ENCODE results near the gene PTEN. TPM values are rescaled to one million over a fixed set of nuclear protein-coding genes. Genes with fewer than 3 reads are reported as not detected.

PTEN gene
- total and polyA plus RNA-seq, 2 donors (not counting 3 experiments of a cell fraction or from before 2014, with no cell fraction given) = 8.0 to 76.9 TPM

GRCh38 chr10:87887548-87888289 is 24.3 kb downstream of the PTEN start:
- Histone ChIP-seq H3K79me2 (ENCODE audit: control insufficient read depth, insufficient read depth, low read length) (peaks cover 65% of the 10 kb centered on the region), H3K4me2 (ENCODE audit: insufficient read depth, low read length) (no peak overlapping the region), H3K9ac (replicated peaks; ENCODE audit: extremely low read depth, insufficient read depth, low read length) (no peak overlapping the region), H3K9me1 (replicated peaks; ENCODE audit: control insufficient read depth, extremely low read depth, insufficient read depth, low read length) (no peaks in the 10 kb centered on the region), H3K36me3 (ENCODE audit: control insufficient read depth in 2 of 2, extremely low read depth in 1 of 2, insufficient read depth in 2 of 2, low read length in 2 of 2) (peaks cover 0 to 3% of the 10 kb centered on the region in 2 experiments), H3K4me1 (ENCODE audit: control insufficient read depth, extremely low read depth, insufficient read depth, low read length) (no peaks in the 10 kb centered on the region), H4K20me1 (replicated peaks; ENCODE audit: control insufficient read depth, extremely low read depth, insufficient read depth, low read length) (peaks cover 8% of the 10 kb centered on the region), H3K27me3 (ENCODE audit: control insufficient read depth in 2 of 2, insufficient read depth in 2 of 2, low read length in 2 of 2) (no peaks in the 10 kb centered on the region), H3K4me3 (replicated peaks in 1 of 3; ENCODE audit: insufficient read depth in 1 of 3, low read depth in 1 of 3, low read length in 3 of 3) (no peak overlapping the region), H2AFZ (ENCODE audit: low read depth, low read length) (no peak overlapping the region), H3K9me3 (replicated peaks; ENCODE audit: control insufficient read depth, insufficient read depth, low read length) (no peaks in the 10 kb centered on the region), H3K27ac (ENCODE audit: insufficient read depth, low read depth, low read length) (no peak overlapping the region)
- DNase-seq (ENCODE audit: low read depth, low spot score) = no peak
- no TSS peak for BruUV-seq (replicated peaks)
- TF ChIP-seq GATA2 (IDR thresholded peaks at IDR 0.05; ENCODE audit: insufficient read depth, insufficient read length, low read depth, low read length) (no peak), POLR2AphosphoS5 (IDR thresholded peaks at IDR 0.05; ENCODE audit: insufficient read depth, low read depth, low read length) (no peak), EZH2 (IDR thresholded peaks at IDR 0.05; ENCODE audit: borderline replicate concordance, low read depth, low read length, severe bottlenecking) (no peak), FOS (IDR thresholded peaks at IDR 0.05; ENCODE audit: borderline replicate concordance, insufficient read depth, low read length) (no peak), MAX (IDR thresholded peaks at IDR 0.05; ENCODE audit: insufficient read depth, insufficient read length) (no peak), MYC (IDR thresholded peaks at IDR 0.05; ENCODE audit: low read depth, low read length) (no peak), POLR2A (IDR thresholded peaks at IDR 0.05; ENCODE audit: low read depth, low read length) (no peak), CTCF (IDR thresholded peaks at IDR 0.05; ENCODE audit: extremely low read depth in 1 of 2, insufficient read depth in 1 of 2, low read depth in 1 of 2, low read length in 2 of 2) (no peak), JUN (IDR thresholded peaks at IDR 0.05; ENCODE audit: borderline replicate concordance, insufficient read depth, insufficient read length, low read depth) (no peak)
- FAIRE-seq = no peak
- dilution Hi-C loops (cut with MboI; ENCODE audit: extremely low pct_ligation_motif_present, low sequenced_read_pairs) = no loop called here
- intact Hi-C loops (cut with micrococcal nuclease) = no loop called here
- ChIA-PET CTCF (no interaction called here), POLR2A (no interaction called here)
